Vagina (tissue), 2 donors: ENCODE data around the gene PXYLP1.

Source experiments
- POLR2A ChIP-seq, 2 donors: fragments of 450-650 bp; IDR thresholded peaks; one replicate each; pipeline ENCODE4 v1.6.1; 2017; ENCODE audit warnings: antibody characterized with exemption in 2 of 2, mild to moderate bottlenecking in 2 of 2, moderate library complexity in 2 of 2
- POLR2AphosphoS5 ChIP-seq, 2 donors: sonication (generic); formaldehyde crosslinking; IDR thresholded peaks; one replicate each; pipeline ENCODE4 v1.9.0; 2017; ENCODE audit warnings: antibody characterized with exemption in 2 of 2, mild to moderate bottlenecking in 2 of 2, low read depth in 1 of 2; ENCODE audit not compliant: insufficient read depth in 1 of 2

DNA sequence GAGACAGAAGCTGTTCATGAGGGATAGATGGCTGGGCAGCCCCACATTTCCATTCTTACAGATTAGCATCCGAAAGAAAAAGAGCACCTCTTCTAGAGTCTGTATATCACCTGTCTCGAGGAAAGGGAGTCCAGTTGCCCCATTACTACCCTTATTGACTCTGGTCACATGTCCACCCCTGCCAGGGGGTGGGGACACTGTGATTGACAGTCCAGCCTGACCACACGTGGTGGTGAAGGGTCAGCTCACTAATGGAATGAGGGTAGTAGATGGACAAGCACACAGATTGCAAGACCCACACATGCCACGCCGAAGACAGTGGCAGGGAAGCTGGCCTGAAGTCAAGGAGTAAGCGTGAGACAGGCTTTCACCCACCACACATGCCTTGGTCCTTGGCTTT, 45.8 kb downstream of the PXYLP1 start:
- no peak for TF ChIP-seq POLR2AphosphoS5 (IDR thresholded peaks at IDR 0.05; ENCODE audit: insufficient read depth in 1 of 2, low read depth in 1 of 2)
- no peak for TF ChIP-seq POLR2A (IDR thresholded peaks at IDR 0.05)
